Hematopoietic multipotent progenitor cell treated with erythropoietin and hydrocortisone succinate and interleukin-3 and kit ligand, for 8 days (in vitro differentiated cells): Measurements from ENCODE around the gene G2E3.
"Not testable (repeated sequence)": the region's sequence is repeated elsewhere in the genome, so short reads cannot be mapped to it uniquely, and the experiment has no call there.

Experiments used
- DNase-seq: peaks from one replicate; pipeline ENCODE4 v3.0.0-alpha.2; 2015

Gene G2E3

GRCh38 chr14:30558675-30559555 lies at the start of gene G2E3:
Gene G2E3 (plus strand): TSS chr14:30559158. CDS start chr14:30581080, 21,922 bp downstream.
- DNase-seq, result peak; percentile 91

GRCh38 chr14:30517737-30518136 lies 41.2 kb upstream of the G2E3 start:
- DNase-seq, result no peak

GRCh38 chr14:30518867-30519560 lies 39.9 kb upstream of the G2E3 start:
- no peak for DNase-seq

- DNase-seq, result no peak
These were observed 39.0 kb upstream of the G2E3 start for GRCh38 chr14:30519961-30520360.

- no peak for DNase-seq
These were observed 38.4 kb upstream of the G2E3 start for GRCh38 chr14:30520536-30520935.

GRCh38 chr14:30521899-30522736 lies 36.8 kb upstream of the G2E3 start:
- DNase-seq, result peak; percentile 49

- no peak for DNase-seq
These were observed 33.1 kb upstream of the G2E3 start for GRCh38 chr14:30525833-30526232.

GRCh38 chr14:30527196-30527595 lies 31.8 kb upstream of the G2E3 start:
- no peak for DNase-seq

GRCh38 chr14:30528119-30528518 lies 30.8 kb upstream of the G2E3 start:
- no peak for DNase-seq

- DNase-seq, result no peak
These were observed 29.9 kb upstream of the G2E3 start for GRCh38 chr14:30528778-30529642.

GRCh38 chr14:30532264-30532663 lies 26.7 kb upstream of the G2E3 start:
- no peak for DNase-seq

GRCh38 chr14:30533126-30533525 lies 25.8 kb upstream of the G2E3 start:
- no peak for DNase-seq

GRCh38 chr14:30541318-30541717 lies 17.6 kb upstream of the G2E3 start:
- DNase-seq, result no peak

GRCh38 chr14:30546735-30547134 lies 12.2 kb upstream of the G2E3 start:
- not testable (repeated sequence) for DNase-seq

GRCh38 chr14:30547388-30548048 lies 11.4 kb upstream of the G2E3 start:
- DNase-seq, result no peak

- DNase-seq, result no peak
These were observed 8.6 kb upstream of the G2E3 start for GRCh38 chr14:30550335-30550734.

- DNase-seq, result no peak
These were observed 7.5 kb upstream of the G2E3 start for GRCh38 chr14:30551460-30551859.

GRCh38 chr14:30553311-30553989 lies 5.5 kb upstream of the G2E3 start:
- DNase-seq, result no peak

- no peak for DNase-seq
These were observed 640 bp upstream of the G2E3 start for GRCh38 chr14:30558362-30558674.

GRCh38 chr14:30559638-30560091 lies 707 bp downstream of the G2E3 start:
- peak; percentile 34 for DNase-seq

- no peak for DNase-seq
These were observed 1.6 kb downstream of the G2E3 start for GRCh38 chr14:30560581-30560980.
